GM18505 (cell line): ENCODE measurements around the gene STPG1.

Experiments
- ATAC-seq: cut with Tn5 transposase; IDR thresholded peaks from one replicate; pipeline ENCODE4 v1.9.1; 2021; ENCODE audit not compliant: unreplicated experiment
- POLR2A ChIP-seq: IDR thresholded peaks from 4 replicates; pipeline ENCODE4 v1.6.1; 2011; ENCODE audit warnings: borderline replicate concordance; ENCODE audit not compliant: insufficient read depth, insufficient read length; ENCODE audit errors: extremely low read depth

Gene STPG1

GRCh38 chr1:24362396-24362795 is 51.2 kb downstream of the STPG1 start:
- ATAC-seq: no peak
- no peak for TF ChIP-seq POLR2A

GRCh38 chr1:24361811-24362210 is 51.8 kb downstream of the STPG1 start:
- ATAC-seq: no peak
- no peak for TF ChIP-seq POLR2A

DNA sequence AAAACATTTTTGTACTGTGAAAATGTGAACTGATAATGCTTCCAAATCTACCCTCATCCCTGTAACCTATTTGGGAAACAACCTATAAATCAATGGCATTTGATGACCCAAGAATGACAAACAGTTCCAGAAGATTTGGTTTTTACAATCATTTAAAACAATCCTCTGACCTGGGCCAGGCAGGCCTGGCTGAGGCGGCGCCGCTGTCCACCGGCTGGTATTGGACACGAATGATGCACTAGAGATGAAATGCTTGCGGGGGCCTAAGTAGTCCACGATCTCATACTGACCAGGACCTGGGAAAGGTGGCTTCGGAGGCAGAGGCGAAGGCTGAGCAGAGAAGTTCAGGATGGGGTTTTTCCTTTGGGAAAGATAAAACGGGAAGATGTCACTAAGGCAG is 52.9 kb downstream of the STPG1 start:
- TF ChIP-seq POLR2A: no peak
- no peak for ATAC-seq

GRCh38 chr1:24357038-24357437 is 56.5 kb downstream of the STPG1 start:
- no peak for TF ChIP-seq POLR2A
- no peak for ATAC-seq

DNA sequence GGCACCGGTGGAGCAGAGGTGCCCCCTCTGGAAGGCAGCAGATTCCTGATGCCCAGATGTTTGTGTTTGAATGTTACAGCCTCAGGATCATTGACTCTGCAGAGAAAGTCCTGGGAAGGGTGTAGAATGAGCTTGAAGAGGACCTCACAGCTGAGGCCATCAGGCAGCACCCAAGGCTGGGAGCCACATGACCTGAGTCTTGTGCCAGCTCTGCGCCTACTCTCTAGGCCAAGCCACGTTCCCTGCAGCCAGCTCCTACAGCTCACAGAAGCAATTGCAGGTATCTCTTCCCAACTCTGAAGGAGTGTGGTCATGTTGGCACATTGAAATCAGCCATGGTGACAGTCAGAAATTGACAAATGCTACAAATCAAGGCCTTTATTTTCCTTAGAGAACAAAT is 58.1 kb downstream of the STPG1 start:
- no peak for TF ChIP-seq POLR2A
- no peak for ATAC-seq

- no peak for TF ChIP-seq POLR2A
- no peak for ATAC-seq
Measured at GRCh38 chr1:24353292-24353891, 60.2 kb downstream of the STPG1 start.

- no peak for ATAC-seq
Measured at GRCh38 chr1:24351918-24352627, 61.5 kb downstream of the STPG1 start.

DNA sequence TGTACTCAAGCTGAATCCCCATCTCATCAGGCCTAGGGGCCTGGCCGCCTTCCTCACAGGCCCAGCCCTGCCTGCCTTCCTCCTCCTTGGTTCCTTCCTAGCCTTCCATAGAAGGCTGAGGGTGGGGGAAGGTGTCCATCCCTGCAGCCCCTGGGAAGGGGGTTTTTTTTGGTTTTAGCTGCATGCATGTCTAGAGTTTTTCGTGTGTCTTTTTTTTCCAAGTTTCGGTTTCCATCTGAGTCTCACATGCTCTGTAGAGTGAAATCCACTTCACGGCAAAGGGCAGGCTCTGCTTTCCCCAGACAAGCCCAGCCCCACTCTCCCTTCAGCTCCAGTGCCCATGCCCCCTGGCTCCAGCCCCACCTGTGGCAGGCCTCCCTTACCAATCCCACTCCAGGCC is 62.3 kb downstream of the STPG1 start:
- no peak for TF ChIP-seq POLR2A
- no peak for ATAC-seq

More at GRCh38 chr1:24351918-24352627, 61.5 kb downstream of the STPG1 start:
- TF ChIP-seq POLR2A: no peak

GRCh38 chr1:24349891-24350290 is 63.7 kb downstream of the STPG1 start:
- no peak for ATAC-seq
- no peak for TF ChIP-seq POLR2A

- no peak for TF ChIP-seq POLR2A
- ATAC-seq: no peak
Measured at GRCh38 chr1:24348196-24348595, 65.4 kb downstream of the STPG1 start.

- no peak for ATAC-seq
- TF ChIP-seq POLR2A: no peak
Measured at GRCh38 chr1:24347159-24347934, 66.2 kb downstream of the STPG1 start.

DNA sequence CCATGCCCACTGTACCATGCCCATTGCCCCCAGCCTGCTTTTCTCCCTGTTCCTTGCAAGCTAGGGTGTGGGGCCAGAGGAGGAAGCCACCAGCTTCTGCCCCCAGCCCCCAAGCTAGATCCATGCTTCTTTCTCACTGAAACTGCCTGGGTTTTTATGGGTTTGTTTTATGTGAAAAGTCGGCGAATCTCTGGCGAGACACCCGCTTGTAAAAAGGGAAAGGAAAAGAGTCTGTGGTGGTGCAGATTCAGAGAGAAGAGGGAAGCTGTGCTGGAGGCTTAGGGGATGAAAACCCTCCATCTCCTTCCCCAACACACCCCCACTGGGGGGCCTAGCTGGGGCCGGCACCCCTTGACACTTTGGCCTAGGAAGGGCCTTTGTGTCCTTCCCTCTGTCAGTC is 68.2 kb downstream of the STPG1 start:
- no peak for ATAC-seq
- no peak for TF ChIP-seq POLR2A

GRCh38 chr1:24344090-24344742 is 69.4 kb downstream of the STPG1 start:
- ATAC-seq: no peak
- TF ChIP-seq POLR2A: no peak

GRCh38 chr1:24343412-24344089 is 70.0 kb downstream of the STPG1 start:
- no peak for TF ChIP-seq POLR2A
- ATAC-seq: no peak

DNA sequence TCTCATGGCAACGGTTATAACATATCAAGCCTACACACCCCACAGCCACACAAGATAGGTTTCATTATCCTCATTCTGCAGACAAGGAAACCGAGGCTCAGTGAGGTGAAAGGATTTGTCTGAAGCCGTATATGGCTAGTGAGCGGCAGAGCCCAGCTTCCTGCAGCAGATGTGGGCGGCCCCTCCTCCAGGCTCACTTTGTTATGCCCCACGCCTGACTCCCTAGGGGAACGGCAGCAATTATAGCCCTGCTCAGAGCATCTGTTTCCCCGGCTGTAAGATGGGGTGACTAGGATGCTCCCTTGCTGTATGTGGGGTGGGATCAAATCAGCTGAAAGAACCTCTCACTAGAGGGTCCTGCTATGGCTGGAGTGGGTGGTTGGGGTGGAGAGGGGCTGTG is 72.3 kb downstream of the STPG1 start:
- no peak for ATAC-seq
- TF ChIP-seq POLR2A: no peak
